Measurements from ENCODE around the gene SAMD11.

DNA sequence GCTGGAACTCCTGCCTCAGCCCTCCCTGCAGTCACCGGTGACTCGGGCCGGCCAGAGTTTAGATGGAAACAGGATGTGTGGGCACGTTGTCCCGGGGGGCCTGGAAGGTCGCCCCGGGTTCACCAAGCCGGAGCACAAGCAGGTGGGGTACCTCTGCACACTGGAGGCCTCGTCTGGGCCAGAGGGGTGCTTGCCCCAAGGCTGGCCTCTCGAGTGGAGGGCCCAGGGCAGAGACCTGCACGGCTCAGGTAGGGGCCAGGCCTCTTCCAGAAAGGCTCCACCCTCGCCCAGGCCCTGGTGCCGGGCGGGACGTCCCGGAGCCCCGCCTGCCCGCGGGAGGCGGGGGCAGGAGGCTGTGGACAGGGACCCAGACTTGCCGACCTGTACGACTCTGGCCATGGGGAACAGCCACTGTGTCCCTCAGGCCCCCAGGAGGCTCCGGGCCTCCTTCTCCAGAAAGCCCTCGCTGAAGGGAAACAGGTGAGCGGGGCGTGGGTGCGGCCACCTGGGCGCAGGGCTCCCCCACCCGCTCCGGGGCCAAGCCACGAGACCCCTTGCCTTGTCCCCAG, 42.5 kb downstream of the SAMD11 start, which contains the start of gene PLEKHN1:
- TF ChIP-seq CTCF (IDR thresholded peaks at IDR 0.05): no peak
- no peak for TF ChIP-seq EP300 (IDR thresholded peaks at IDR 0.05)
- no peak for TF ChIP-seq POLR2A (IDR thresholded peaks at IDR 0.05)

Data from gastroesophageal sphincter (tissue), 3 donors.